ENCODE results near the gene DIS3L2. TPM values are rescaled to one million over a fixed set of nuclear protein-coding genes. Genes with fewer than 3 reads are reported as not detected.
"Not testable (repeated sequence)": the region's sequence is repeated elsewhere in the genome, so short reads cannot be mapped to it uniquely, and the experiment has no call there.

DIS3L2 gene
- total RNA-seq, 2 experiments from 2014 or later, result 20.2 to 20.6 TPM

DNA sequence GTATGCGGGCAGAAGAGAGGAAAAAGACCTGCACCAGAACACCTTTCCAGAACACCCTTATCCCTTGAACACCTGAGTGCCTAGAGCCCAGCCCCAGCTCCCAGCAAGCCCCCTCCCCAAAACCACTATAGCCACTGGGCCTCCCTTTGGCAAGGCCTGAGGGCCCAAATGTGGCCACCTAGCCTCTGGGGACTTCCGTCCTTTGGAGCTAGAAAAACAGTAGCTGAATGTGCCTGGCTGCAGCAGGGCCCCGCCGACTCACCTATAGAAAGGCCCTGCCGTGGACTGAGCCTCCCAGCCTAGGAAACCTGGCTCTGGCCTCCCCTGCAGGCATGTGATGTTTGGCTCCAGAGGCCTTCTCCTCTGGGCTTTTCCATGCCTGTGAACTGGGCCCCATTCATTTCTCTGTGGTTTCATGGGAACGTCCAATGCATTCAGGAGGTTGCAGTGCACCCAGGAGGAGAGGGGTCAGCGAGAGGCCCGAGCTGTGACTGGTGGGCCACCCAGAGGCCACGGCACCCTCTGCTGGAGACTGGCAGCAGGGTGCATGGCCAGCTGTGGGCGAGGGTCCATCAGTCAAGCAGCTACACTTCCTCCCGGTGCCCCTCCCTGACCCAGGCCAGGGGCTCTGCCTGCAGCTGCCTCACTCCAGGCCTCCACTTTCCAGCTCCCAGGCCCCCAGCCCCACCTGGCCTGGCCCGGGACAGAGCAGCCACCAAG is 401.7 kb downstream of the DIS3L2 start:
- peaks cover 23% of the 10 kb centered on the region for H3K4me1 ChIP-seq (ENCODE audit: insufficient read depth, low read length, poor library complexity, severe bottlenecking)
- DNase-seq (ENCODE audit: low spot score); H3K9me3 ChIP-seq (ENCODE audit: low read length); H4K20me1 ChIP-seq (ENCODE audit: insufficient read depth, low read length); H3K36me3 ChIP-seq (ENCODE audit: insufficient read depth, low read length); BruUV-seq (replicated peaks); H3K9me2 ChIP-seq (ENCODE audit: insufficient read depth, low read length); H3K79me2 ChIP-seq (ENCODE audit: insufficient read depth, low read depth, low read length); CTCF ChIA-PET (ENCODE audit: unreplicated experiment): not testable (repeated sequence)
- peak overlapping the region; percentile 48 for H3K4me3 ChIP-seq (ENCODE audit: low read depth, low read length, poor library complexity, severe bottlenecking)
- peak overlapping the region; percentile 60 for H3K4me2 ChIP-seq (ENCODE audit: low read length)
- intact Hi-C loops (cut with micrococcal nuclease; ENCODE audit: unreplicated experiment), result loop anchor here (10.0 kb wide), 1 partner anchor 162 kb away; the partner anchor contains the start of genes CHRND and PRSS56
- H3K27ac ChIP-seq (ENCODE audit: low read depth, low read length, poor library complexity, severe bottlenecking), result peak overlapping the region; percentile 22
- POLR2A ChIA-PET, result interaction anchor here (0.6 kb wide), 1 partner anchor 1649 kb away, joined by 5 read pairs; no protein-coding TSS in a partner anchor
- TF ChIP-seq, protein P1, sequence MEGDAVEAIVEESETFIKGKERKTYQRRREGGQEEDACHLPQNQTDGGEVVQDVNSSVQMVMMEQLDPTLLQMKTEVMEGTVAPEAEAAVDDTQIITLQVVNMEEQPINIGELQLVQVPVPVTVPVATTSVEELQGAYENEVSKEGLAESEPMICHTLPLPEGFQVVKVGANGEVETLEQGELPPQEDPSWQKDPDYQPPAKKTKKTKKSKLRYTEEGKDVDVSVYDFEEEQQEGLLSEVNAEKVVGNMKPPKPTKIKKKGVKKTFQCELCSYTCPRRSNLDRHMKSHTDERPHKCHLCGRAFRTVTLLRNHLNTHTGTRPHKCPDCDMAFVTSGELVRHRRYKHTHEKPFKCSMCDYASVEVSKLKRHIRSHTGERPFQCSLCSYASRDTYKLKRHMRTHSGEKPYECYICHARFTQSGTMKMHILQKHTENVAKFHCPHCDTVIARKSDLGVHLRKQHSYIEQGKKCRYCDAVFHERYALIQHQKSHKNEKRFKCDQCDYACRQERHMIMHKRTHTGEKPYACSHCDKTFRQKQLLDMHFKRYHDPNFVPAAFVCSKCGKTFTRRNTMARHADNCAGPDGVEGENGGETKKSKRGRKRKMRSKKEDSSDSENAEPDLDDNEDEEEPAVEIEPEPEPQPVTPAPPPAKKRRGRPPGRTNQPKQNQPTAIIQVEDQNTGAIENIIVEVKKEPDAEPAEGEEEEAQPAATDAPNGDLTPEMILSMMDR (conservative IDR thresholded peaks at IDR 0.05; ENCODE audit: low read length), result peak; percentile 47; the same call in 1 of the 2 replicates
- peak overlapping the region; percentile 94 for H2AFZ ChIP-seq (ENCODE audit: low read length)

DNA sequence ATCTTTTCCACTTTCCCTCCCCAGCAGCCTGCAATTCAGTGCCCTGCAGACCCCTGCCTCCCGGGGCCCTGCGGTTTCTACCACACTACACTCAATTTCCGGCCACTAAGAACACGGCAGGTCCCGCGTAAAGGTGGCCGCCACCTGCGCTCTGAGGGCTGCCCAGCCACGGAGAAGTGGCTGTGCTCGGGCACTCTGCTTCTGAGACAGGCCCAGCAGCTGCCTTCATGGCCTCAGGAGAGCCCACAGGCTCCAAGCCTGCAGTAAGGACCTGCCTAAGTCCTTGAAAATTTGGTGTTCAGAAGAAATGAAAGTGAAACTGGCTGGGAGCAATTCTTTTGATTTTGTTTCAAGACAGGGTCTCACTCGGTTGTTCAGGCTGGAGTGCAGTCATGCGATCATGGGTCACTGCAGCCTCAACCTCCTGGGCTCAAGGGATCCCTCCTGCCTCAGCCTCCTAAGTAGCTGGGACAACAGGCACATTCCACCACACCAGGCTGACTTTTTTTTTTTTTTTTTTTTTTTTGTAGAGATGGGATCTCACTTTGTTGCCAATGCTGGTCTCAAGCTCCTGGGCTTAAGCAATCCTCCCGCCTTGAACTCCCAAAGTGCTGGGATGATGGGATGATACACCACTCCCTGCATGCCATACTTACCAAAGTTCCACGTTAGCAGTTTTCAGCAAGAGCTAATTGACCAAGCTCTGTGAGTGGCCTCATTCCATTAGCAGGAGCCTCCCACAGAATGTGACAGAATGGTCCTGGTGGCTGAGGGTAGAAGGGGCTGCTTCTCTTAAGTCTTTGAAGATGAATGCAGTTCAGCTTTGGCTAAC is 402.5 kb downstream of the DIS3L2 start:
- peak overlapping the region; percentile 60 for H3K4me2 ChIP-seq (ENCODE audit: low read length)
- no peaks in the 10 kb centered on the region for H3K9me2 ChIP-seq (ENCODE audit: insufficient read depth, low read length)
- H2AFZ ChIP-seq (ENCODE audit: low read length), result peak overlapping the region; percentile 94
- ChIA-PET POLR2A (interaction anchor here (0.6 to 0.9 kb wide), 2 partner anchors 10 to 1650 kb away, joined by 3 to 5 read pairs; no protein-coding TSS in a partner anchor), CTCF (ENCODE audit: unreplicated experiment) (no interaction called here)
- intact Hi-C loops (cut with micrococcal nuclease; ENCODE audit: unreplicated experiment), result loop anchor here (10.0 kb wide), 1 partner anchor 161 kb away; the partner anchor contains the start of genes CHRND and PRSS56
- H4K20me1 ChIP-seq (ENCODE audit: insufficient read depth, low read length), result no peaks in the 10 kb centered on the region
- BruUV-seq (replicated peaks), result no TSS peak
- DNase-seq (ENCODE audit: low spot score), result peak; percentile 64
- peak overlapping the region; percentile 48 for H3K4me3 ChIP-seq (ENCODE audit: low read depth, low read length, poor library complexity, severe bottlenecking)
- no peaks in the 10 kb centered on the region for H3K36me3 ChIP-seq (ENCODE audit: insufficient read depth, low read length)
- no peaks in the 10 kb centered on the region for H3K79me2 ChIP-seq (ENCODE audit: insufficient read depth, low read depth, low read length)
- peaks cover 23% of the 10 kb centered on the region for H3K4me1 ChIP-seq (ENCODE audit: insufficient read depth, low read length, poor library complexity, severe bottlenecking)
- H3K9me3 ChIP-seq (ENCODE audit: low read length), result no peaks in the 10 kb centered on the region
- peak overlapping the region; percentile 22 for H3K27ac ChIP-seq (ENCODE audit: low read depth, low read length, poor library complexity, severe bottlenecking)
- TF ChIP-seq, protein P1 (conservative IDR thresholded peaks at IDR 0.05; ENCODE audit: low read length), result no peak; the same call in 1 of the 2 replicates
- no peak for TF ChIP-seq EZH2phosphoT487 (IDR thresholded peaks at IDR 0.05; ENCODE audit: borderline replicate concordance, low read depth, low read length)

DNA sequence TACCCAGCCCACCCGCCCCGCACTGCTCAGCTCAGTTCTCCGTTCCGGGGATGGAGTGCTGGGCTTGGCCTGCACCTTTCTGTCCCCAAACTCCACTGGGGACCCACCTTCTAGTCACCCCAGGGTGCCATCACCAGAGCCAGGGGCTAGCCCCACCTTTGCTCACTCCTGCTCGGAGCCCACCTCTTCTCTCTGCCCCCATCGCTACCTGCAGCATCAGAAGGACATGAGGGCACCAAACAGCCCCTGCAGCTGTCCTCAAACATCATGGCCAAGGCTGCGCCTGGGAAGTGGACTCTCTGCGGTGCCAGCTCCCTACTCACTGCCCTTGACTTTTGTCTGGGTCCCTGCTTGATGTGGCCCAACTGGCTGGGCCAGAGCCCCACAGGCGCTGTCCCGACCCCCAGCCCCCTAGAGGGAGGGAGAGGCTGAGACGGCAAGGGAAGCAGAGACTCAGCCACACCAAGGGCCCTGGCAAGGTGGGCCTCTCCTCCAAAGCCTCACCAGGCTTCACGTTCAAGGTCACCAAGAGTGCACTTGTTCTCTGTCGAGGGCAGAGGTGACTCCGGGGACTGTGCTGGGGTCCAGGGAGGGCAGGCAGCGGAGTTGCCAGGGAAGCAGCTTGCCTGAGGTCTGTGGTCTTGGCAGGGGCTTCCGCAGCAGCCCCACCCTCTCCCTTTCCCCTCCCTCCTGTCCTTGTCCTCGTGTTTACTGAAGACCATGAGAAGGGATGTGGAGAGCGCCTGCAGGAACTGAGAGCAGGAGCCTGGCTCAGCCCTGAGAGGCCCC is 403.5 kb downstream of the DIS3L2 start:
- H3K4me1 ChIP-seq (ENCODE audit: insufficient read depth, low read length, poor library complexity, severe bottlenecking), result peaks cover 23% of the 10 kb centered on the region
- DNase-seq (ENCODE audit: low spot score); H3K27ac ChIP-seq (ENCODE audit: low read depth, low read length, poor library complexity, severe bottlenecking); H2AFZ ChIP-seq (ENCODE audit: low read length); BruUV-seq (replicated peaks); H3K36me3 ChIP-seq (ENCODE audit: insufficient read depth, low read length); CTCF ChIA-PET (ENCODE audit: unreplicated experiment); H3K4me3 ChIP-seq (ENCODE audit: low read depth, low read length, poor library complexity, severe bottlenecking); H3K4me2 ChIP-seq (ENCODE audit: low read length); H3K9me3 ChIP-seq (ENCODE audit: low read length); H3K9me2 ChIP-seq (ENCODE audit: insufficient read depth, low read length); H3K79me2 ChIP-seq (ENCODE audit: insufficient read depth, low read depth, low read length); H4K20me1 ChIP-seq (ENCODE audit: insufficient read depth, low read length): not testable (repeated sequence)
- POLR2A ChIA-PET, result interaction anchor here (0.9 kb wide), 1 partner anchor 9 kb away, joined by 3 read pairs; no protein-coding TSS in a partner anchor
- intact Hi-C loops (cut with micrococcal nuclease; ENCODE audit: unreplicated experiment), result loop anchor here (10.0 kb wide), 1 partner anchor 160 kb away; the partner anchor contains the start of genes CHRND and PRSS56

Data from OCI-LY7 (cell line).